GM12878 (cell line): ENCODE measurements around the gene SFSWAP. TPM values are rescaled to one million over a fixed set of nuclear protein-coding genes. Genes with fewer than 3 reads are reported as not detected.

Experiments used
- ATAC-seq: fragments of 200-7000 bp; cut with Tn5 transposase; 3 replicates; pipeline ENCODE4 v1.9.1; 2020; ENCODE audit warnings: mild to moderate bottlenecking, moderate library complexity
- BruUV-seq: library from RNA; stranded (reverse); fragments of 400-500 nt; replicated peaks from 2 replicates; lab custom pipeline; 2021; lab: Mats Ljungman, UMichigan
- CTCF ChIA-PET: fragments of 300-600 bp; sonication (Branson Sonifier 250); formaldehyde crosslinking; extraction: SDS; loops from one replicate; lab custom pipeline; 2021; ENCODE audit warnings: inconsistent platforms; lab: Yijun Ruan, JAX
- POLR2A ChIA-PET: fragments of 350-600 bp; formaldehyde crosslinking; extraction: SDS; loops from one replicate; lab custom pipeline; 2021; ENCODE audit warnings: inconsistent platforms; lab: Charles Lee
- RAD21 ChIA-PET: fragments of 300-600 bp; sonication (Branson Sonifier 250); formaldehyde crosslinking; loops from one replicate; lab custom pipeline; 2023; ENCODE audit warnings: antibody characterized with exemption; ENCODE audit not compliant: unreplicated experiment; lab: Charles Lee
- SMC1A ChIA-PET: fragments of 300-600 bp; sonication (Branson Sonifier 250); formaldehyde crosslinking; loops from one replicate; lab custom pipeline; 2023; ENCODE audit not compliant: unreplicated experiment, uncharacterized antibody; lab: Charles Lee
- DNase-seq: peaks from one replicate; pipeline ENCODE4 v3.0.0-alpha.2; 2011; ENCODE audit warnings: low read depth, low spot score
- FAIRE-seq: peaks from 3 replicates; lab custom pipeline; 2011; peaks lifted over from hg19 to GRCh38; lab: Jason Lieb, UNC
- H2AFZ ChIP-seq: 2 replicates; pipeline ENCODE4 v1.6.0; 2011; ENCODE audit warnings: low read depth, low read length, control low read depth; ENCODE audit not compliant: control insufficient read depth
- H3K27ac ChIP-seq: 2 replicates; pipeline ENCODE4 v1.5.1; 2011; ENCODE audit warnings: control low read depth; ENCODE audit not compliant: control insufficient read depth, insufficient read depth
- H3K27me3 ChIP-seq, 2 experiments: replicated peaks in 1 of 2; 2 replicates each; pipeline versions ENCODE4 v1.6.0 to v1.6.1; 2011; ENCODE audit warnings: low read length in 1 of 2; ENCODE audit not compliant: control insufficient read depth in 2 of 2, insufficient read depth in 2 of 2
- H3K36me3 ChIP-seq, 2 experiments: 2 replicates each; pipeline ENCODE4 v1.5.1; 2011; ENCODE audit warnings: low read length in 1 of 2; ENCODE audit not compliant: control insufficient read depth in 2 of 2, insufficient read depth in 2 of 2
- H3K4me1 ChIP-seq: 2 replicates; pipeline ENCODE4 v1.6.1; 2011; ENCODE audit warnings: mild to moderate bottlenecking, low read length, moderate library complexity, mixed read lengths; ENCODE audit not compliant: control insufficient read depth, insufficient read depth
- H3K4me2 ChIP-seq: 2 replicates; pipeline ENCODE4 v1.6.0; 2011; ENCODE audit warnings: control low read depth; ENCODE audit not compliant: control insufficient read depth, insufficient read depth
- H3K4me3 ChIP-seq: fragments of 200-600 bp; sonication (generic); 2 replicates; pipeline ENCODE4 v1.5.1; 2016
- H3K79me2 ChIP-seq: 2 replicates; pipeline ENCODE4 v1.6.0; 2011; ENCODE audit warnings: low read length; ENCODE audit not compliant: control insufficient read depth, insufficient read depth
- H3K9ac ChIP-seq: 2 replicates; pipeline ENCODE4 v1.8.0; 2011; ENCODE audit warnings: low read length, control low read depth, mixed read lengths; ENCODE audit not compliant: control insufficient read depth, insufficient read depth
- H3K9me3 ChIP-seq: replicated peaks from 3 replicates; pipeline ENCODE4 v1.5.1; 2011; ENCODE audit warnings: mild to moderate bottlenecking, low read length; ENCODE audit not compliant: control insufficient read depth, insufficient read depth
- H4K20me1 ChIP-seq: 2 replicates; pipeline ENCODE4 v1.6.0; 2011; ENCODE audit not compliant: control insufficient read depth, insufficient read depth
- E4F1 ChIP-seq: fragments of 450-650 bp; IDR thresholded peaks from 2 replicates; pipeline ENCODE4 v1.6.1; 2018; ENCODE audit warnings: borderline replicate concordance, mild to moderate bottlenecking; ENCODE audit not compliant: partially characterized antibody
- FOXM1 ChIP-seq: IDR thresholded peaks from 2 replicates; pipeline ENCODE4 v1.6.1; 2012; ENCODE audit warnings: low read depth, mild to moderate bottlenecking, inconsistent platforms, low read length, moderate library complexity
- KLF5 ChIP-seq: fragments of 450-650 bp; IDR thresholded peaks from 2 replicates; pipeline ENCODE4 v1.6.1; 2014; ENCODE audit warnings: mild to moderate bottlenecking; ENCODE audit not compliant: partially characterized antibody
- POLR2A ChIP-seq: IDR thresholded peaks from 2 replicates; pipeline ENCODE4 v1.6.1; 2011; ENCODE audit warnings: low read depth, mild to moderate bottlenecking, low read length
- SP1 ChIP-seq: IDR thresholded peaks from one replicate; pipeline ENCODE4 v1.6.1; 2011; ENCODE audit warnings: low read depth, low read length
- SREBF2 ChIP-seq: IDR thresholded peaks from 2 replicates; pipeline ENCODE4 v1.6.1; 2012; ENCODE audit warnings: mild to moderate bottlenecking, low read length
- ZNF217 ChIP-seq: fragments of 450-650 bp; IDR thresholded peaks from 2 replicates; pipeline ENCODE4 v1.6.1; 2017; ENCODE audit warnings: antibody characterized with exemption, mild to moderate bottlenecking
- WGBS: methylation state at CpG from one replicate; pipeline ENCODE4 v1.1.6; 2016; ENCODE audit warnings: low lambda C conversion rate; ENCODE audit not compliant: insufficient replicate concordance, insufficient coverage; ENCODE audit errors: missing lambda C conversion rate; 5-methylcytosine and 5-hydroxymethylcytosine counted together
- in situ Hi-C: fragments of 300-500 bp; cut with MboI; formaldehyde crosslinking; loops from 9 replicates; pipeline ENCODE4 v1.14.3; 2018; ENCODE audit warnings: mixed read lengths
- intact Hi-C: fragments of 100-400 bp; cut with micrococcal nuclease; formaldehyde crosslinking; loops from one replicate; pipeline ENCODE4 v1.14.2; 2022; ENCODE audit not compliant: unreplicated experiment
- polyA plus RNA-seq, 11 experiments: library from polyadenylated mRNA; depleted of rRNA in 4 of 11; unstranded in 6 of 11; stranded (reverse) in 5 of 11; fragments of >200 nt; fragmentation: Nextera tagmentation in 4 of 11; fragmentation: Illumina TruSeq in 1 of 11; extraction: Ambion mirVana in 4 of 11; extraction: Trizol in 1 of 11; gene quantifications; 1 replicate in 1 of 11; 2 replicates in 10 of 11; pipeline versions ENCODE4 v1.2.1 to v1.2.3, GENCODE V29; 2011 to 2016; ENCODE audit warnings: inconsistent platforms in 2 of 11, missing spikeins in 2 of 11, low read depth in 1 of 11
- total RNA-seq, 4 experiments: library from RNA; depleted of rRNA in 3 of 4; stranded (reverse); fragments of >200 nt in 3 of 4; fragmentation: Illumina TruSeq in 1 of 4; extraction: Trizol in 1 of 4; gene quantifications; 2 replicates each; pipeline versions ENCODE4 v1.2.1 to v1.2.3, GENCODE V29; 2013 to 2021
- TF ChIP-seq, protein P1 (sequence below), 3 experiments: IDR thresholded peaks in 2 of 3; conservative IDR thresholded peaks in 1 of 3; 2 replicates each; pipeline ENCODE4 v1.5.1; 2011; ENCODE audit warnings: low read depth in 3 of 3, low read length in 3 of 3, mild to moderate bottlenecking in 3 of 3, control low read depth in 2 of 3, moderate library complexity in 2 of 3, inconsistent platforms in 1 of 3, mixed read lengths in 1 of 3; ENCODE audit not compliant: control insufficient read depth in 2 of 3, insufficient read depth in 1 of 3; ENCODE audit errors: extremely low read depth in 1 of 3

SFSWAP gene
- total and polyA plus RNA-seq, 10 of the 15 experiments (the other 5 are each of a cell fraction or from before 2014, with no cell fraction given) = 1.8 to 48.6 (median 25.0) TPM

GRCh38 chr12:131779027-131779426, 68.1 kb downstream of the SFSWAP start (continued):
- TF ChIP-seq ZNF217 (no peak), KLF5 (no peak)

DNA sequence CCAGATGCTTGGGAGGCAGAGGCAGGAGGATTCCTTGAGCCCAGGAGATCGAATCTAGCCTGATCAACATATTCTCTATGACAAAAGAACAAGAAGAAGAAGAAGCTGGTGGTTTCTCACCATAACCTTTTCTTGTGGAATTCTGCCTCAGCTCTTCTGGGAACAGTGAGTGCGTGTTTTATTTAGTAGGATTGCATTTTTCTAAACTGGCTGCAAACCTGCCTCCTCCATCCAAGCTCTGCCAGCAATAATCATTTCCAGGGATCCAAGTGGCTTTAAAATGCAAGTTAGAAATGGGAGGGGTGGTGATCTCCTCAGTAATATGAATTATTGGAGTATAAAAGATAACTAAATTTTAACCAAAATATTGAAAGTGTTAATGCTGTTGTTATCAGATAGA, 71.2 kb downstream of the SFSWAP start:
- Histone ChIP-seq H4K20me1 (no peaks in the 10 kb centered on the region), H2AFZ (no peak overlapping the region), H3K27ac (no peak overlapping the region), H3K9ac (no peak overlapping the region), H3K4me1 (peaks cover 3% of the 10 kb centered on the region; the same call in 1 of the 2 replicates), H3K36me3 (peaks cover 8 to 13% of the 10 kb centered on the region in 2 experiments), H3K4me3 (no peak overlapping the region), H3K4me2 (no peak overlapping the region), H3K9me3 (no peaks in the 10 kb centered on the region), H3K27me3 (no peaks in the 10 kb centered on the region), H3K79me2 (no peaks in the 10 kb centered on the region)
- intact Hi-C loops (no loop called here), in situ Hi-C loops (no loop called here)
- no TSS peak for BruUV-seq
- DNase-seq (no peak), ATAC-seq (no peak), FAIRE-seq (no peak)
- ChIA-PET POLR2A (no interaction called here), CTCF (no interaction called here), RAD21 (interaction anchor here (0.9 kb wide), 1 partner anchor 27 kb away, joined by 3 read pairs; no protein-coding TSS in a partner anchor), SMC1A (interaction anchor here (1.8 kb wide), 1 partner anchor 18 kb away, joined by 5 read pairs; no protein-coding TSS in a partner anchor)
- WGBS = 100% methylated on average over 2 of the region's 2 CpGs
- no peak for TF ChIP-seq POLR2A
- TF ChIP-seq SREBF2 = no peak
- no peak for TF ChIP-seq E4F1
- no peak for TF ChIP-seq FOXM1
- TF ChIP-seq, protein P1, sequence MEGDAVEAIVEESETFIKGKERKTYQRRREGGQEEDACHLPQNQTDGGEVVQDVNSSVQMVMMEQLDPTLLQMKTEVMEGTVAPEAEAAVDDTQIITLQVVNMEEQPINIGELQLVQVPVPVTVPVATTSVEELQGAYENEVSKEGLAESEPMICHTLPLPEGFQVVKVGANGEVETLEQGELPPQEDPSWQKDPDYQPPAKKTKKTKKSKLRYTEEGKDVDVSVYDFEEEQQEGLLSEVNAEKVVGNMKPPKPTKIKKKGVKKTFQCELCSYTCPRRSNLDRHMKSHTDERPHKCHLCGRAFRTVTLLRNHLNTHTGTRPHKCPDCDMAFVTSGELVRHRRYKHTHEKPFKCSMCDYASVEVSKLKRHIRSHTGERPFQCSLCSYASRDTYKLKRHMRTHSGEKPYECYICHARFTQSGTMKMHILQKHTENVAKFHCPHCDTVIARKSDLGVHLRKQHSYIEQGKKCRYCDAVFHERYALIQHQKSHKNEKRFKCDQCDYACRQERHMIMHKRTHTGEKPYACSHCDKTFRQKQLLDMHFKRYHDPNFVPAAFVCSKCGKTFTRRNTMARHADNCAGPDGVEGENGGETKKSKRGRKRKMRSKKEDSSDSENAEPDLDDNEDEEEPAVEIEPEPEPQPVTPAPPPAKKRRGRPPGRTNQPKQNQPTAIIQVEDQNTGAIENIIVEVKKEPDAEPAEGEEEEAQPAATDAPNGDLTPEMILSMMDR (IDR thresholded peaks at IDR 0.05 in 2 of 3, conservative IDR thresholded peaks at IDR 0.05 in 1 of 3; ENCODE audit: control insufficient read depth in 2 of 3, extremely low read depth in 1 of 3, insufficient read depth in 1 of 3, low read depth in 3 of 3, low read length in 3 of 3) = no peak
- no peak for TF ChIP-seq SP1
